H1 (cell line): ENCODE results near the gene HGFAC. TPM values are rescaled to one million over a fixed set of nuclear protein-coding genes. Genes with fewer than 3 reads are reported as not detected.

Source experiments
- CTCF ChIA-PET: fragments of 300-600 bp; sonication (Branson Sonifier 250); formaldehyde crosslinking; loops from one replicate; lab custom pipeline; 2021; ENCODE audit not compliant: partially characterized antibody; lab: Charles Lee
- POLR2A ChIA-PET: fragments of 300-600 bp; sonication (Branson Sonifier 250); formaldehyde crosslinking; loops from one replicate; lab custom pipeline; 2021; ENCODE audit warnings: inconsistent platforms; ENCODE audit not compliant: partially characterized antibody; lab: Charles Lee
- DNase-seq, 2 experiments: peaks; one replicate each; pipeline versions ENCODE4 v3.0.0 to v3.0.0-alpha.2; 2010 to 2022; ENCODE audit warnings: low spot score in 2 of 2, low read depth in 1 of 2, mixed read lengths in 1 of 2
- FAIRE-seq: peaks from 2 replicates; lab custom pipeline; 2011; peaks lifted over from hg19 to GRCh38; lab: Jason Lieb, UNC
- H2AFZ ChIP-seq: 2 replicates; pipeline ENCODE4 v1.8.1; 2012; ENCODE audit warnings: low read length, inconsistent platforms
- H2AK5ac ChIP-seq: 2 replicates; pipeline ENCODE4 v1.6.1; 2013; ENCODE audit warnings: low read depth, low read length
- H2BK120ac ChIP-seq: replicated peaks from 2 replicates; pipeline ENCODE3; 2013; ENCODE audit warnings: low read depth, low read length, inconsistent platforms
- H2BK12ac ChIP-seq: 2 replicates; pipeline ENCODE4 v1.6.1; 2013; ENCODE audit warnings: low read depth, low read length
- H2BK15ac ChIP-seq: 2 replicates; pipeline ENCODE4 v1.6.1; 2013; ENCODE audit warnings: low read length
- H2BK20ac ChIP-seq: 2 replicates; pipeline ENCODE4 v1.6.1; 2013; ENCODE audit warnings: low read length
- H2BK5ac ChIP-seq: 2 replicates; pipeline ENCODE4 v1.6.1; 2013; ENCODE audit warnings: low read depth, low read length
- H3K14ac ChIP-seq: 2 replicates; pipeline ENCODE4 v1.6.1; 2013; ENCODE audit warnings: inconsistent platforms; ENCODE audit not compliant: insufficient read length
- H3K18ac ChIP-seq: 2 replicates; pipeline ENCODE4 v1.6.1; 2013; ENCODE audit warnings: low read length; ENCODE audit errors: extremely low read depth
- H3K23ac ChIP-seq: 2 replicates; pipeline ENCODE4 v1.6.1; 2013; ENCODE audit warnings: inconsistent platforms; ENCODE audit not compliant: insufficient read length
- H3K23me2 ChIP-seq: 2 replicates; pipeline ENCODE4 v1.6.1; 2013; ENCODE audit warnings: low read depth, low read length
- H3K27ac ChIP-seq: 2 replicates; pipeline ENCODE4 v1.6.1; 2011; ENCODE audit warnings: low read depth, low read length, inconsistent platforms
- H3K27me3 ChIP-seq, 4 experiments: replicated peaks in 1 of 4; 1 replicate in 1 of 4; 2 replicates in 3 of 4; pipeline versions ENCODE4 v1.6.1 to v1.8.1; 2011 to 2013; ENCODE audit warnings: low read length in 3 of 4, mild to moderate bottlenecking in 3 of 4, inconsistent platforms in 2 of 4, mixed read lengths in 2 of 4, moderate library complexity in 1 of 4; ENCODE audit not compliant: control insufficient read depth in 3 of 4, insufficient read depth in 3 of 4; ENCODE audit errors: extremely low read depth in 1 of 4
- H3K36me3 ChIP-seq, 4 experiments: 2 replicates each; pipeline versions ENCODE4 v1.6.1 to v1.8.1; 2011 to 2013; ENCODE audit warnings: mild to moderate bottlenecking in 4 of 4, low read length in 3 of 4, moderate library complexity in 2 of 4, control low read depth in 1 of 4, inconsistent platforms in 1 of 4; ENCODE audit not compliant: insufficient read depth in 4 of 4, control insufficient read depth in 2 of 4
- H3K4ac ChIP-seq: replicated peaks from 2 replicates; pipeline ENCODE3; 2013; ENCODE audit warnings: low read length, low read depth, mixed read lengths, inconsistent platforms; ENCODE audit not compliant: insufficient read length
- H3K4me1 ChIP-seq, 4 experiments: replicated peaks in 1 of 4; 1 replicate in 1 of 4; 2 replicates in 3 of 4; pipeline versions ENCODE4 v1.6.1 to v1.8.1; 2011 to 2013; ENCODE audit warnings: low read length in 3 of 4, inconsistent platforms in 2 of 4, mixed read lengths in 1 of 4; ENCODE audit not compliant: insufficient read depth in 4 of 4, control insufficient read depth in 3 of 4
- H3K4me2 ChIP-seq, 2 experiments: 2 replicates each; pipeline versions ENCODE4 v1.6.1 to v1.8.1; 2011 to 2013; ENCODE audit warnings: low read depth in 2 of 2, low read length in 2 of 2, control low read depth in 1 of 2, inconsistent platforms in 1 of 2, mild to moderate bottlenecking in 1 of 2; ENCODE audit not compliant: insufficient read depth in 1 of 2
- H3K4me3 ChIP-seq, 4 experiments: fragments of 200-600, 300-600 bp in 1 of 4; sonication (generic), shearing (Covaris generic), sonication (Bioruptor Twin) in 1 of 4; 2 replicates each; pipeline versions ENCODE4 v1.5.1 to v1.8.1; 2011 to 2016; ENCODE audit warnings: low read length in 4 of 4, low read depth in 3 of 4, control low read depth in 2 of 4, inconsistent platforms in 2 of 4, mild to moderate bottlenecking in 2 of 4, mixed read lengths in 1 of 4, moderate library complexity in 1 of 4; ENCODE audit not compliant: insufficient read depth in 2 of 4; ENCODE audit errors: extremely low read depth in 1 of 4
- H3K56ac ChIP-seq: replicated peaks from 2 replicates; pipeline ENCODE3; 2013; ENCODE audit warnings: low read depth, mild to moderate bottlenecking, mixed read lengths, low read length, inconsistent platforms; ENCODE audit not compliant: insufficient read length
- H3K79me1 ChIP-seq: 2 replicates; pipeline ENCODE4 v1.6.1; 2013; ENCODE audit warnings: low read depth, low read length, control low read depth
- H3K79me2 ChIP-seq, 2 experiments: 2 replicates each; pipeline versions ENCODE4 v1.6.1 to v1.8.1; 2012 to 2013; ENCODE audit warnings: low read length in 2 of 2, mild to moderate bottlenecking in 2 of 2, inconsistent platforms in 1 of 2; ENCODE audit not compliant: insufficient read depth in 2 of 2, control insufficient read depth in 1 of 2
- H3K9ac ChIP-seq, 4 experiments: replicated peaks in 1 of 4; 1 replicate in 1 of 4; 2 replicates in 3 of 4; pipeline versions ENCODE4 v1.6.1 to v1.8.1; 2011 to 2013; ENCODE audit warnings: low read depth in 3 of 4, low read length in 3 of 4, control low read depth in 2 of 4, mild to moderate bottlenecking in 2 of 4, moderate library complexity in 2 of 4, inconsistent platforms in 1 of 4; ENCODE audit errors: extremely low read depth in 1 of 4
- H3K9me3 ChIP-seq, 2 experiments: 2 replicates each; pipeline versions ENCODE4 v1.6.1 to v1.8.1; 2012 to 2013; ENCODE audit warnings: mild to moderate bottlenecking in 2 of 2, moderate library complexity in 2 of 2, control low read depth in 1 of 2, inconsistent platforms in 1 of 2, low read depth in 1 of 2, low read length in 1 of 2, mixed read lengths in 1 of 2; ENCODE audit not compliant: insufficient read depth in 2 of 2
- H4K20me1 ChIP-seq, 2 experiments: replicated peaks in 1 of 2; 2 replicates each; pipeline versions ENCODE3 to v1.8.1; 2011 to 2013; ENCODE audit warnings: inconsistent platforms in 2 of 2, low read length in 2 of 2, mild to moderate bottlenecking in 1 of 2; ENCODE audit not compliant: insufficient read depth in 2 of 2, control insufficient read depth in 1 of 2
- H4K5ac ChIP-seq: 2 replicates; pipeline ENCODE4 v1.6.1; 2013; ENCODE audit warnings: low read length, low read depth, mixed read lengths, inconsistent platforms; ENCODE audit not compliant: insufficient read length
- H4K8ac ChIP-seq: 2 replicates; pipeline ENCODE4 v1.8.0; 2013; ENCODE audit warnings: mild to moderate bottlenecking, moderate library complexity, low read length, inconsistent platforms; ENCODE audit not compliant: insufficient read depth; ENCODE audit errors: extremely low read depth
- H4K91ac ChIP-seq: replicated peaks from 2 replicates; pipeline ENCODE3; 2013; ENCODE audit warnings: low read length, mixed read lengths, inconsistent platforms; ENCODE audit not compliant: insufficient read length
- CHD1 ChIP-seq: IDR thresholded peaks from 2 replicates; pipeline ENCODE4 v1.6.1; 2012; ENCODE audit warnings: low read depth, low read length, improper control_type of control experiment
- GTF2F1 ChIP-seq: IDR thresholded peaks from 2 replicates; pipeline ENCODE4 v1.6.1; 2012; ENCODE audit warnings: low read depth, low read length, improper control_type of control experiment, borderline replicate concordance
- JUND ChIP-seq: IDR thresholded peaks from 2 replicates; pipeline ENCODE4 v1.6.1; 2011; ENCODE audit warnings: mild to moderate bottlenecking, improper control_type of control experiment, low read length
- RBBP5 ChIP-seq: IDR thresholded peaks from 2 replicates; pipeline ENCODE4 v1.7.1; 2012; ENCODE audit warnings: low read depth, mild to moderate bottlenecking, inconsistent platforms, low read length, moderate library complexity, borderline replicate concordance
- SIN3A ChIP-seq, 2 experiments: IDR thresholded peaks in 1 of 2; conservative IDR thresholded peaks in 1 of 2; 2 replicates each; pipeline ENCODE4 v1.6.1; 2011 to 2012; ENCODE audit warnings: low read length in 2 of 2, improper control_type of control experiment in 1 of 2, low read depth in 1 of 2, mild to moderate bottlenecking in 1 of 2
- SRF ChIP-seq: IDR thresholded peaks from 2 replicates; pipeline ENCODE4 v1.6.1; 2011; ENCODE audit warnings: mild to moderate bottlenecking, low read depth, low read length, moderate library complexity
- WGBS, 2 experiments: shearing (Covaris generic) in 1 of 2; methylation state at CpG; one replicate each; pipeline versions ENCODE4 v1.1.6 to v1.1.7; 2013 to 2015; ENCODE audit warnings: low lambda C conversion rate in 2 of 2, mixed read lengths in 2 of 2, inconsistent platforms in 1 of 2, low coverage in 1 of 2, missing lambda C conversion rate in 1 of 2; ENCODE audit not compliant: insufficient replicate concordance in 2 of 2, insufficient coverage in 1 of 2, insufficient read length in 1 of 2; ENCODE audit errors: extremely low coverage in 1 of 2, missing lambda C conversion rate in 1 of 2; 5-methylcytosine and 5-hydroxymethylcytosine counted together
- polyA plus RNA-seq, 7 experiments: library from polyadenylated mRNA; depleted of rRNA in 3 of 7; stranded (reverse) in 5 of 7; unstranded in 2 of 7; fragments of >200 nt in 5 of 7; fragments of 200-250 nt in 2 of 7; gene quantifications; 1 replicate in 5 of 7; 2 replicates in 1 of 7; 4 replicates in 1 of 7; pipeline versions ENCODE4 v1.2.1 to v1.2.3, GENCODE V29; 2011 to 2013; ENCODE audit warnings: missing spikeins in 2 of 7, mixed read lengths in 2 of 7
- total RNA-seq: library from RNA; stranded (reverse); fragmentation: NEBNext Ultra II Directional; extraction: Animal tissue kit (Norgen Biotek cat#: 25700); gene quantifications from 2 replicates; pipeline ENCODE4 v1.2.1, GENCODE V29; 2021
- TF ChIP-seq, protein P1 (sequence below): IDR thresholded peaks from 2 replicates; pipeline ENCODE4 v1.6.1; 2012; ENCODE audit warnings: inconsistent platforms
- TF ChIP-seq, protein P2 (sequence below): IDR thresholded peaks from 2 replicates; pipeline ENCODE4 v1.6.1; 2011; ENCODE audit warnings: low read length, improper control_type of control experiment

Gene HGFAC
- total and polyA plus RNA-seq, 2 of the 8 experiments (the other 6 are each of a cell fraction or from before 2014, with no cell fraction given), result 0.14 to 0.15 TPM

GRCh38 chr4:3433138-3433869 lies 8.5 kb upstream of the HGFAC start:
- CTCF ChIA-PET, result interaction anchor here (0.9 to 2.8 kb wide), 8 partner anchors 10 to 87 kb away, joined by 4 to 32 read pairs (median 7); no protein-coding TSS in a partner anchor
- H4K20me1 ChIP-seq, result peaks cover 0 to 5% of the 10 kb centered on the region in 2 experiments
- peaks cover 0 to 5% (median 2%) of the 10 kb centered on the region in 4 experiments; a peak in 3 of 7 replicates for H3K4me1 ChIP-seq
- H4K8ac ChIP-seq, result no peak overlapping the region
- H3K27ac ChIP-seq, result no peak overlapping the region
- no peak overlapping the region for H3K23ac ChIP-seq
- no peak overlapping the region for H4K91ac ChIP-seq
- no peak overlapping the region for H3K18ac ChIP-seq
- no peak for TF ChIP-seq GTF2F1
- no peak for TF ChIP-seq RBBP5
- TF ChIP-seq SIN3A (conservative IDR thresholded peaks at IDR 0.05 in 1 of 2, IDR thresholded peaks at IDR 0.05 in 1 of 2; ENCODE audit: low read depth in 1 of 2, low read length in 2 of 2), result no peak
- TF ChIP-seq JUND, result no peak
- TF ChIP-seq CHD1, result no peak
- TF ChIP-seq SRF, result no peak
- TF ChIP-seq, protein P1, sequence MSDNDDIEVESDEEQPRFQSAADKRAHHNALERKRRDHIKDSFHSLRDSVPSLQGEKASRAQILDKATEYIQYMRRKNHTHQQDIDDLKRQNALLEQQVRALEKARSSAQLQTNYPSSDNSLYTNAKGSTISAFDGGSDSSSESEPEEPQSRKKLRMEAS, result no peak
- TF ChIP-seq, protein P2, sequence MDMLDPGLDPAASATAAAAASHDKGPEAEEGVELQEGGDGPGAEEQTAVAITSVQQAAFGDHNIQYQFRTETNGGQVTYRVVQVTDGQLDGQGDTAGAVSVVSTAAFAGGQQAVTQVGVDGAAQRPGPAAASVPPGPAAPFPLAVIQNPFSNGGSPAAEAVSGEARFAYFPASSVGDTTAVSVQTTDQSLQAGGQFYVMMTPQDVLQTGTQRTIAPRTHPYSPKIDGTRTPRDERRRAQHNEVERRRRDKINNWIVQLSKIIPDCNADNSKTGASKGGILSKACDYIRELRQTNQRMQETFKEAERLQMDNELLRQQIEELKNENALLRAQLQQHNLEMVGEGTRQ, result no peak
- no peak overlapping the region for H2AFZ ChIP-seq
- no peak overlapping the region for H3K9ac ChIP-seq
- POLR2A ChIA-PET, result no interaction called here
- H2AK5ac ChIP-seq, result no peak overlapping the region
- no peak overlapping the region for H3K4me2 ChIP-seq
- no peak overlapping the region for H2BK120ac ChIP-seq
- H3K36me3 ChIP-seq, result no peaks in the 10 kb centered on the region
- H3K9me3 ChIP-seq, result no peaks in the 10 kb centered on the region
- H2BK20ac ChIP-seq, result no peak overlapping the region
- no peak overlapping the region for H3K4ac ChIP-seq
- no peaks in the 10 kb centered on the region for H3K79me2 ChIP-seq
- H2BK12ac ChIP-seq, result 0 out of 2 replicates have a peak overlapping the region, but pooled peaks have one; percentile 60
- no peak for FAIRE-seq
- no peak overlapping the region for H2BK15ac ChIP-seq
- H3K4me3 ChIP-seq, result no peak overlapping the region
- WGBS, 2 experiments, result 89% methylated on average over 32 of the region's 32 CpGs; no CpG with 5 or more reads in 1 of the 2 experiments
- H3K27me3 ChIP-seq, result no peaks in the 10 kb centered on the region; a peak in 1 of 7 replicates
- H3K79me1 ChIP-seq, result no peaks in the 10 kb centered on the region
- no peak overlapping the region for H3K14ac ChIP-seq
- DNase-seq, result no peak
- H4K5ac ChIP-seq, result no peak overlapping the region
- no peaks in the 10 kb centered on the region for H3K23me2 ChIP-seq
- no peak overlapping the region for H2BK5ac ChIP-seq
- no peak overlapping the region for H3K56ac ChIP-seq
